ENCODE measurements around the gene RAPGEF6. TPM values are rescaled to one million over a fixed set of nuclear protein-coding genes. Genes with fewer than 3 reads are reported as not detected.
A peak's percentile ranks its signal among the peaks of the same experiment; 100 is the strongest.
"Not testable (repeated sequence)": the region's sequence is repeated elsewhere in the genome, so short reads cannot be mapped to it uniquely, and the experiment has no call there.

The RAPGEF6 gene
- total RNA-seq, 2 donors from 2014 or later = 15.5 to 43.0 TPM

- Histone ChIP-seq H3K27ac (no peak overlapping the region), H3K4me1 (replicated peaks) (no peaks in the 10 kb centered on the region), H3K27me3 (replicated peaks; ENCODE audit: insufficient read depth) (no peaks in the 10 kb centered on the region), H3K4me3 (no peak overlapping the region), H3K36me3 (no peaks in the 10 kb centered on the region), H3K9me3 (no peaks in the 10 kb centered on the region)
- intact Hi-C loops (cut with DNase I) = no loop called here
- DNase-seq (ENCODE audit: low spot score) = no peak
- 96% methylated on average over 5 of the region's 5 CpGs for WGBS
- TF ChIP-seq CTCF (IDR thresholded peaks at IDR 0.05) (no peak), POLR2AphosphoS5 (IDR thresholded peaks at IDR 0.05) (no peak), POLR2A (IDR thresholded peaks at IDR 0.05) (no peak)
These were observed 47.1 kb upstream of the RAPGEF6 start for GRCh38 chr5:131682175-131682574.

GRCh38 chr5:131679911-131680310 lies 44.9 kb upstream of the RAPGEF6 start:
- no peak overlapping the region for H3K4me3 ChIP-seq
- peak overlapping the region in 1 of 2 donors; percentile 36 for H3K27ac ChIP-seq
- peaks cover 0 to 5% of the 10 kb centered on the region in 2 donors for H3K36me3 ChIP-seq
- intact Hi-C loops (cut with DNase I) = no loop called here
- DNase-seq (ENCODE audit: low spot score) = no peak
- no peaks in the 10 kb centered on the region for H3K27me3 ChIP-seq (replicated peaks; ENCODE audit: insufficient read depth)
- TF ChIP-seq CTCF (IDR thresholded peaks at IDR 0.05) (no peak), POLR2AphosphoS5 (IDR thresholded peaks at IDR 0.05) (peak; percentile 4)
- H3K4me1 ChIP-seq (replicated peaks) = no peaks in the 10 kb centered on the region
- no peaks in the 10 kb centered on the region for H3K9me3 ChIP-seq
- WGBS = 81% methylated on average over 1 of the region's 1 CpG

- 96% methylated on average over 10 of the region's 10 CpGs for WGBS
- H3K27me3 ChIP-seq (replicated peaks; ENCODE audit: insufficient read depth); intact Hi-C loops (cut with DNase I); H3K4me3 ChIP-seq; H3K9me3 ChIP-seq; H3K27ac ChIP-seq; H3K4me1 ChIP-seq (replicated peaks); DNase-seq (ENCODE audit: low spot score); H3K36me3 ChIP-seq: not testable (repeated sequence)
These were observed 43.2 kb upstream of the RAPGEF6 start for GRCh38 chr5:131678273-131678672.

GRCh38 chr5:131677115-131677514 lies 42.1 kb upstream of the RAPGEF6 start:
- WGBS = 49% methylated on average over 3 of the region's 3 CpGs
- Histone ChIP-seq H3K4me3 (no peak overlapping the region), H3K9me3 (no peaks in the 10 kb centered on the region), H3K27me3 (replicated peaks; ENCODE audit: insufficient read depth) (no peaks in the 10 kb centered on the region), H3K4me1 (replicated peaks) (no peaks in the 10 kb centered on the region), H3K36me3 (peaks cover 0 to 5% of the 10 kb centered on the region in 2 donors), H3K27ac (no peak overlapping the region)
- no peak for DNase-seq (ENCODE audit: low spot score)
- TF ChIP-seq CTCF (IDR thresholded peaks at IDR 0.05) (no peak), POLR2A (IDR thresholded peaks at IDR 0.05) (no peak), POLR2AphosphoS5 (IDR thresholded peaks at IDR 0.05) (no peak)
- intact Hi-C loops (cut with DNase I) = no loop called here

- TF ChIP-seq POLR2A (IDR thresholded peaks at IDR 0.05) = no peak
- TF ChIP-seq CTCF (IDR thresholded peaks at IDR 0.05) = no peak
- no peak for TF ChIP-seq POLR2AphosphoS5 (IDR thresholded peaks at IDR 0.05)
- H3K36me3 ChIP-seq = peaks cover 0 to 5% of the 10 kb centered on the region in 2 donors
- no peaks in the 10 kb centered on the region for H3K9me3 ChIP-seq
- no peak overlapping the region for H3K4me3 ChIP-seq
- H3K4me1 ChIP-seq (replicated peaks) = peaks cover 12% of the 10 kb centered on the region
- H3K27ac ChIP-seq = peak overlapping the region; percentile 86 to 92
- whole genome bisulfite sequencing = 29% methylated on average over 6 of the region's 6 CpGs
- H3K27me3 ChIP-seq (replicated peaks; ENCODE audit: insufficient read depth) = no peaks in the 10 kb centered on the region
- intact Hi-C loops (cut with DNase I) = loop anchor here (5.0 kb wide), 1 partner anchor 35 kb away; the partner anchor contains the start of gene RAPGEF6
- DNase-seq (ENCODE audit: low spot score) = no peak
These were observed 37.7 kb upstream of the RAPGEF6 start for GRCh38 chr5:131672776-131673175.
